HL-60 (cell line): ENCODE results near the gene ALMS1.

Source experiments
- DNase-seq, 2 experiments: peaks; one replicate each; pipeline ENCODE4 v3.0.0-alpha.2; 2010 to 2020; ENCODE audit warnings: low read depth in 1 of 2, low spot score in 1 of 2
- H3K27ac ChIP-seq: fragments of 250-450 bp; sonication (Bioruptor Pico); replicated peaks from 2 replicates; pipeline ENCODE4 v1.5.1; 2020; ENCODE audit warnings: mild to moderate bottlenecking, moderate library complexity
- H3K27me3 ChIP-seq: fragments of 250-450 bp; sonication (Bioruptor Pico); 2 replicates; pipeline ENCODE4 v1.5.1; 2021; ENCODE audit warnings: mild to moderate bottlenecking, moderate library complexity; ENCODE audit not compliant: insufficient read depth, poor library complexity, severe bottlenecking
- H3K4me3 ChIP-seq: replicated peaks from 2 replicates; pipeline ENCODE4 v1.5.1; 2011; ENCODE audit warnings: mild to moderate bottlenecking, control low read depth, low read length; ENCODE audit not compliant: insufficient read depth
- CTCF ChIP-seq: IDR thresholded peaks from one replicate; pipeline ENCODE4 v1.5.1; 2011; ENCODE audit warnings: low read length, control low read depth, inconsistent platforms; ENCODE audit not compliant: insufficient read depth
- GABPA ChIP-seq: IDR thresholded peaks from 2 replicates; pipeline ENCODE4 v1.6.1; 2012; ENCODE audit warnings: low read depth
- POLR2AphosphoS5 ChIP-seq: IDR thresholded peaks from 2 replicates; pipeline ENCODE4 v1.6.1; 2012; ENCODE audit warnings: low read depth
- REST ChIP-seq: IDR thresholded peaks from 2 replicates; pipeline ENCODE4 v1.6.1; 2012; ENCODE audit warnings: low read depth; ENCODE audit not compliant: insufficient replicate concordance
- SPI1 ChIP-seq: IDR thresholded peaks from 2 replicates; pipeline ENCODE4 v1.6.1; 2012; ENCODE audit warnings: low read depth, mild to moderate bottlenecking, borderline replicate concordance

Gene ALMS1

DNA sequence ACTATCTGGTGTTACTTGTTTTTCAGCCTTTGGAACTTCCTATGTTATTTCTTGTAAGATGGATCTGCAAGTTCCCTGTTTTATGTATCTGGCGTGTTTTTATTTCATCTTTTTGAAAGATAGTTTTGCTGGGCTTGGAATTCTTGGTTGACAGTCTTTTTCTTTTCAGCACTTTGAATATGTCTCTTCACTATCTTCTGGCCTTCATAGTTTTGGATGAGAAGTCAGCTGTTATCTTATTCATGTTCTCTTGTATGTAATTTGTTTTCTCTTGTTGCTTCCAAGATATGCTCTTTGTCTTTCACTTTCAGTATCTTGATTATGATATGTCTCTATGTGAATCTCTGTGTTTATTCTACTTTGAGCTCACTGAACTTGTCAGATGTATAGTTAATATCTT, 50.4 kb downstream of the ALMS1 start:
- Histone ChIP-seq H3K4me3 (no peak overlapping the region), H3K27ac (no peak overlapping the region), H3K27me3 (no peaks in the 10 kb centered on the region)
- TF ChIP-seq POLR2AphosphoS5 (no peak), SPI1 (no peak), GABPA (no peak), CTCF (no peak), REST (no peak)
- no peak for DNase-seq

GRCh38 chr2:73444202-73444601, 58.6 kb downstream of the ALMS1 start:
- TF ChIP-seq CTCF (no peak), GABPA (no peak), SPI1 (no peak), POLR2AphosphoS5 (no peak), REST (no peak)
- no peak overlapping the region for H3K27ac ChIP-seq
- H3K27me3 ChIP-seq, result no peaks in the 10 kb centered on the region
- no peak for DNase-seq
- no peak overlapping the region for H3K4me3 ChIP-seq

DNA sequence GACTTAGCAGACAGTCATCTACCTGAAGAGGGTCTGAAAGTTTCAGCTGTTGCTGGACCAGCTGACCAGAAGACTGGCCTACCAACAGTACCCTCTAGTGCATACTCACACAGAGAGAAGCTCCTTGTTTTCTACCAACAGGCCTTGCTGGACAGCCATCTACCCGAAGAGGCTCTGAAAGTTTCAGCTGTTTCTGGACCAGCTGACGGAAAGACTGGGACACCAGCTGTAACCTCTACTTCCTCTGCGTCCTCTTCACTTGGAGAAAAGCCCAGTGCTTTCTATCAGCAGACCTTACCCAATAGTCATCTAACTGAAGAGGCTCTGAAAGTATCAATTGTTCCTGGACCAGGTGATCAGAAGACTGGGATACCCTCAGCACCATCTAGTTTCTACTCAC, 63.2 kb downstream of the ALMS1 start:
- Histone ChIP-seq H3K27ac (no peak overlapping the region), H3K4me3 (no peak overlapping the region), H3K27me3 (no peaks in the 10 kb centered on the region)
- DNase-seq, result no peak
- TF ChIP-seq GABPA, result no peak
- TF ChIP-seq SPI1, result no peak
- TF ChIP-seq REST, result no peak
- no peak for TF ChIP-seq CTCF
- no peak for TF ChIP-seq POLR2AphosphoS5
